Measurements from ENCODE around the gene TTC39A. TPM values are rescaled to one million over a fixed set of nuclear protein-coding genes. Genes with fewer than 3 reads are reported as not detected.

TTC39A gene
- total RNA-seq, 1 donor from 2014 or later: 26.0 TPM

- DNase-seq (ENCODE audit: low spot score, unreplicated experiment): no peak
- no peaks in the 10 kb centered on the region for H3K9me3 Mint-ChIP-seq (ENCODE audit: low read depth)
- no peaks in the 10 kb centered on the region for H3K27me3 Mint-ChIP-seq
- TF ChIP-seq CTCF (IDR thresholded peaks at IDR 0.05; ENCODE audit: unreplicated experiment): no peak
- H3K4me3 Mint-ChIP-seq (ENCODE audit: low read depth): no peak overlapping the region
- H3K4me1 Mint-ChIP-seq (ENCODE audit: low read depth): peaks cover 5% of the 10 kb centered on the region
- H3K36me3 Mint-ChIP-seq (ENCODE audit: insufficient read depth): no peaks in the 10 kb centered on the region
- H3K27ac Mint-ChIP-seq: no peak overlapping the region
Measured at GRCh38 chr1:51306950-51307349, 23.4 kb downstream of the TTC39A start.

DNA sequence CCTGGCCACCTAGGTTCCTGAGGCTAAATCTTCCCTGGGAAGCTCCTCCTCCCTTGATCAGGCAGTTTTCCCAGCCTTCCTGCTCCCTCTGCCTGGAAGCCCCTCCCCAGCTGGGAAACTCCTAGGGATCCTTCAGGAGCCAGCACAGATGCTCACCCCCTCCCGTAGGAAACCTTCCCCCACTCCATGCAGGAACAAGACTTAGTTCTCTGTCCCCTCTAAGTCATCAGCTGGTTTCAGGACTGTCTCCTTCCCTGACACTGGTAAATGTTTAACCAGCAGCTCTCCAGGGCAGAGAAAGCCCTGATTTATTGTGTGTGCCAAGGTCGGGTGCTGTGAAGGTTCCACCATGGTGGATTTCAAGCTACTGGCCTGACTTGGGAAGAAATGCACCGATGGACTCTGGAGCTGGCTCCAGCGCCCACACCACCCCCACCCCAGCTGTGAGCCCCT, 25.0 kb downstream of the TTC39A start:
- DNase-seq (ENCODE audit: low spot score, unreplicated experiment): no peak
- TF ChIP-seq CTCF (IDR thresholded peaks at IDR 0.05; ENCODE audit: unreplicated experiment): no peak
- Mint-ChIP-seq H3K9me3 (ENCODE audit: low read depth) (no peaks in the 10 kb centered on the region), H3K27me3 (no peaks in the 10 kb centered on the region), H3K4me3 (ENCODE audit: low read depth) (no peak overlapping the region), H3K4me1 (ENCODE audit: low read depth) (peaks cover 5% of the 10 kb centered on the region), H3K36me3 (ENCODE audit: insufficient read depth) (peaks cover 3% of the 10 kb centered on the region), H3K27ac (no peak overlapping the region)

GRCh38 chr1:51304360-51304759, 26.0 kb downstream of the TTC39A start:
- Mint-ChIP-seq H3K27me3 (no peaks in the 10 kb centered on the region), H3K27ac (no peak overlapping the region), H3K36me3 (ENCODE audit: insufficient read depth) (peaks cover 3% of the 10 kb centered on the region), H3K4me3 (ENCODE audit: low read depth) (no peak overlapping the region), H3K4me1 (ENCODE audit: low read depth) (peaks cover 5% of the 10 kb centered on the region), H3K9me3 (ENCODE audit: low read depth) (no peaks in the 10 kb centered on the region)
- DNase-seq (ENCODE audit: low spot score, unreplicated experiment): no peak
- no peak for TF ChIP-seq CTCF (IDR thresholded peaks at IDR 0.05; ENCODE audit: unreplicated experiment)

GRCh38 chr1:51303751-51304251, 26.6 kb downstream of the TTC39A start:
- Mint-ChIP-seq H3K27me3 (no peaks in the 10 kb centered on the region), H3K9me3 (ENCODE audit: low read depth) (no peaks in the 10 kb centered on the region), H3K36me3 (ENCODE audit: insufficient read depth) (peaks cover 5% of the 10 kb centered on the region), H3K4me1 (ENCODE audit: low read depth) (peaks cover 5% of the 10 kb centered on the region), H3K27ac (no peak overlapping the region), H3K4me3 (ENCODE audit: low read depth) (no peak overlapping the region)
- no peak for TF ChIP-seq CTCF (IDR thresholded peaks at IDR 0.05; ENCODE audit: unreplicated experiment)
- no peak for DNase-seq (ENCODE audit: low spot score, unreplicated experiment)

GRCh38 chr1:51303315-51303714, 27.0 kb downstream of the TTC39A start:
- no peak overlapping the region for H3K4me3 Mint-ChIP-seq (ENCODE audit: low read depth)
- H3K4me1 Mint-ChIP-seq (ENCODE audit: low read depth): peaks cover 5% of the 10 kb centered on the region
- no peaks in the 10 kb centered on the region for H3K9me3 Mint-ChIP-seq (ENCODE audit: low read depth)
- H3K27ac Mint-ChIP-seq: no peak overlapping the region
- no peak for DNase-seq (ENCODE audit: low spot score, unreplicated experiment)
- TF ChIP-seq CTCF (IDR thresholded peaks at IDR 0.05; ENCODE audit: unreplicated experiment): no peak
- H3K27me3 Mint-ChIP-seq: no peaks in the 10 kb centered on the region
- peaks cover 6% of the 10 kb centered on the region for H3K36me3 Mint-ChIP-seq (ENCODE audit: insufficient read depth)

Data from progenitor cell of endocrine pancreas (in vitro differentiated cells).